DOHH2 (cell line): ENCODE measurements around the gene DLD.

Experiments
- CTCF ChIP-seq: fragments of 200-600 bp; sonication (generic); IDR thresholded peaks from one replicate; pipeline ENCODE4 v1.5.1; 2014; ENCODE audit warnings: antibody characterized with exemption, mild to moderate bottlenecking, low read depth, low read length; ENCODE audit not compliant: poor library complexity, severe bottlenecking
- EZH2phosphoT487 ChIP-seq: fragments of 200-600 bp; sonication (generic); IDR thresholded peaks from 2 replicates; pipeline ENCODE4 v1.6.1; 2017; ENCODE audit warnings: borderline replicate concordance, mild to moderate bottlenecking, antibody characterized with exemption, low read length, moderate library complexity, mixed read lengths

GRCh38 chr7:107944411-107945169, 53.6 kb downstream of the DLD start:
- no peak for TF ChIP-seq CTCF
- TF ChIP-seq EZH2phosphoT487, result no peak
